Endometrium (tissue), 2 donors: ENCODE data around the gene LPAR5.

Experiments
- FAIRE-seq: peaks from 2 replicates; lab custom pipeline; 2012; peaks lifted over from hg19 to GRCh38; lab: Jason Lieb, UNC
- donor health status: control.
- donor health status: control.

The LPAR5 gene

DNA sequence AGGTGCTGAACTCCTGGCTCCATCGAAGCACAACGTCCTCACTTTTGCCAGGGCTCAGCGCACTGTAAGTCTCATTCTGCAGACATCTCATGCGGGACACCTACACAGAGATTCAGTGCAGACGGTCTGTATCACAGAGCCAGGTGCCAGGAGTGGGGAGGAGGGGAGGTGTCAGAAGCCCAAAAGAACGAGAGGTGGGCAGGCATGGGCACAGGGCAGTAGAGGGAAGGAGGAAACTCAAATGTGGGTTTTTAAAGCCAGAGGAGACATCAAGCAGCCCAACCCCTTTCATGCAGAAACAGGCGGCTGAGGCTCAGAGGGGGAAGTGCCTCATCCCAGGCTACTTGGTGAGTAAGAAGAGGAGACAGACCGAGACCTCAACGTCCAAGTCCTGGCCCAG lies 2.5 kb upstream of the LPAR5 start:
- no peak for FAIRE-seq

DNA sequence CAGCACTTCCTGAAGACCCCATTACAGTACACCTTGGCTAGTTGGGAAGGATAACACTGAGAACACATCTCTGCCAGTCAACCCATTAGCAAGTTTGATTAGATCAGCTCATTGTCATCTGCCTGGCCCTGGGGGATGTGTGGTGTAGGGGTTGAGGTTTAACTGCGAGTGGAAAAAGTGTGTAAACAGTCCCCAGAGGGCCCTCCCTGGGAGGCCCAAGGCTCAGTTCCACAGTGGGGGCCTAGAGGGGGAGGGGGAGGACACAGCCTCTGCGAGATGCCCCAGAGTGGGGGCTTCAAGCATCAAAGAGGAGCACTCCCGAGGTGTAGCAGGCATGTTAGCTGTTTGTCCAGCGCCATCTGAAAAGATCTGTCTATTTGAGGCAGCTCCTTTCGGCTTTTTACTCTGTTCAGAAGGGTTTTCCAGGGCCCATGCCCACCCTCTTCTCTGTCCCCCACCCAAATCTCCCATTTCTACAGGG lies 344 bp downstream of the LPAR5 start:
- FAIRE-seq = no peak

- FAIRE-seq = no peak
Observed at GRCh38 chr12:6632026-6632983, 3.5 kb downstream of the LPAR5 start.

DNA sequence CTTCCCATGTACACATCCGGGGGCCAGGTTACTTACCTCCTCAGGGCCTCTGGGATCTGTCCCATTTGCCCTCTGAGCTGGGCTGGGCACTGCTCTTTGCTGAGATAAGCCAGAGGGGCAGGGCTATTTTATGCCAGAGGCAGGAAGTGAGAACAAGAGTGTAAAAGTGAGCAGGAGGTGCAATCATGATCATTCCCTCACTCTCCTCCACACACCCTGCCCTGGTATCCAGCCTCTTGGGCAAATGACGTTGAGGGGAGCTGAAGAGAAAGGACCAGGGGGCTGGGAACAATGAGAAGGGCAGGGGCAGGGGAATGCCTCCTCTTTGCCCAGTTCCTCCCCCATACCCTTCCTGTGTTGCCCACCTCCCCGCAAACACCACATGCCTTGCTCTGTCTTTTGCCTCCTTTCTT lies 4.2 kb downstream of the LPAR5 start:
- FAIRE-seq = no peak

- FAIRE-seq = no peak
Observed at GRCh38 chr12:6630736-6631135, 5.0 kb downstream of the LPAR5 start.

GRCh38 chr12:6627616-6628015 lies 8.1 kb downstream of the LPAR5 start:
- no peak for FAIRE-seq

DNA sequence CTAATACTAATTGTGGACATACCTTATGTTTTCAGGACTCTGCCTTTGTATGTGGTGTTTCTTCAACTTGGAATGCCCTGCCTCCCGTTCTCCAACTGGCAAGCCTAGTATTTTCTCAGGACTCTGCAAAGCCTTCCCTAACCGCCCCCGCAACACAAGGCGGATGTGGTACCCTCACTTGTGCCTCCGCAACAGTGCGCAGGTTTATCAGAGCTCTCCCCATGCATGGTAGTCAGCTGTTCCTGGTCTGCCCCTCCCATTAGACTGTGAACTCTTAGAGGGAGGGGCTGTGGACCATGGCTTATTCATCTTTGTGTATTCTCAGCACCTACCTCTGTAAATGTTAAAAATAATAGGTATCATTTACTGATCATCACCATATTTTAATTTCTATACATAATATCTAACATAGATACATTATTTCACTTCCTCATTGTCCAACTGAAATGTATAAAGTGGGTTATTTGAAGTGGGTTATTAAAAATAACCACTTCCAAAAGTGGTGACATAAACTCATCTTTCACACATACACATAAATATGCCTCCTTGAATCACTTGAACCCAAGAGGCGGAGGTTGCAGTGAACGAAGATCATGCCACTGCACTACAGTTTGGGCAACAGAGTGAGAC lies 9.0 kb downstream of the LPAR5 start:
- no peak for FAIRE-seq

- no peak for FAIRE-seq
Observed at GRCh38 chr12:6620885-6621274, 14.9 kb downstream of the LPAR5 start.

DNA sequence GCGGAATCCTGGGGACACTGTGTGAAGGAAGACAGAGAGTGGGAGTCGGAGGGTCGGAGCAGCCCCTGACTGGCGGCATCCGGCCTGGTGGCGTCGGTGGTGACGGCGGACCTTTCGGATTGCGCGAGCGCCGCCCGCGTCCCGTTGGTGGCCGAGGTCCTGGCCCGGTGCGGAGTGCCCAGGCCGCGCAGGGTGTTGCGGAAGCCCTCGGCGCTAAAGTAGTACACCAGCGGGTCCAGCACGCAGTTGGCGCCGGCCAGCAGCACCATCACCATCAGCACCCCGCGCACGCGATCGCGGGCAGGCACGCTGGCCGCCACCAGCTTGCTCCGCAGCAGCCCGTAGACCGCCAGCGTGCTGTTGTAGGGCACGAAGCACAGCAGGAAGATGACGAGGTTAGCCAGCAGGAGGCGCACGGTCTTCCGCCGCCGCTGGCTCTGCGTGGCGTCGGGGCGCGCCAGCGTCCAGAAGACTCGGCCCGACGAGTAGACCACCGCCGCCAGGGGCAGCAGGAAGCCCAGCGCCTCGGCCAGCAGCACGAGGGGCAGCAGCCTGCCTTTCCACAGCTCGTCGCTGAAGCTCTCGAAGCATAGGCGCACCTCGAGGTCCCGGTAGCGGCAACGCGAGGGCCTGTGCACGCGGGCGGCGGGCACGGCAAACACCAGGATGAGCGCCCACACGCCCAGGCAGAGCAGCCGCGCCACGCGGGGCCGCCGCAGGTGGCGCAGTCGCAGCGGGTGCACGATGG lies 15.4 kb downstream of the LPAR5 start:
- no peak for FAIRE-seq

DNA sequence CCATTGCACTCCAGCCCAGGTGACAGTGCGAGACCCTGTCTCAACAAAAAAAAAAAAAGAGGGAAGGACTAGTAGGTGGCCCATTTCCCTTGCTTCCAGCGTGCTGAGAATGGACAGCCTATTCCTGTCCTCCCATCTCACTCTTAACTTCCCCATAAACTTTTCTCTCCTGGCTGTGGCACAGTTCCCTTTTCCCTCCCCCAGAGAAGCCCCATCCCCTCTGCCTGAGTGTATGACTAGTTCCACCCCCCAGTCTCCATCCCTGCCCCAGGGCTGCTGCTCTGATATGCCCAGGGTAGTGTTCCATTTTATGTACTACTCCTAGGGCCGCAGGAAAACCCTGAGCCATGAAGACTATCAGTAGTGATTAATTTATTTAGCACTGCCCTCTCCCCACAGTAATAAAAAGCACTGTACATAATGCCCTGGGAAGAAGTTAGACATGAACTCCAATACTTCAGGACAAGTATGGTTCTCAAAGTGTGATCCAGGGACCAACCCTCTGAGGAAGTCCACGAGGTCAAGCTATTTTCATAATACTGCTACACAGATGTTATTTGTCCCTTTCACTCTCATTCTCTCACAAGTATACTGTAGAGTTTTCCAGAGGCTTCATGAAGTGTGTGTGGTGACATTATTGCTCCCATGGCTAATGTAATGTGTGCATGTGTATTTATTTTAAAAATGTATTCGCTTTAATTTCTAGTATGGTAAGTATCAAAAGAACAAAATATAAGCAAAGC lies 17.1 kb downstream of the LPAR5 start:
- FAIRE-seq = no peak

GRCh38 chr12:6615802-6616201 lies 20.0 kb downstream of the LPAR5 start:
- no peak for FAIRE-seq

DNA sequence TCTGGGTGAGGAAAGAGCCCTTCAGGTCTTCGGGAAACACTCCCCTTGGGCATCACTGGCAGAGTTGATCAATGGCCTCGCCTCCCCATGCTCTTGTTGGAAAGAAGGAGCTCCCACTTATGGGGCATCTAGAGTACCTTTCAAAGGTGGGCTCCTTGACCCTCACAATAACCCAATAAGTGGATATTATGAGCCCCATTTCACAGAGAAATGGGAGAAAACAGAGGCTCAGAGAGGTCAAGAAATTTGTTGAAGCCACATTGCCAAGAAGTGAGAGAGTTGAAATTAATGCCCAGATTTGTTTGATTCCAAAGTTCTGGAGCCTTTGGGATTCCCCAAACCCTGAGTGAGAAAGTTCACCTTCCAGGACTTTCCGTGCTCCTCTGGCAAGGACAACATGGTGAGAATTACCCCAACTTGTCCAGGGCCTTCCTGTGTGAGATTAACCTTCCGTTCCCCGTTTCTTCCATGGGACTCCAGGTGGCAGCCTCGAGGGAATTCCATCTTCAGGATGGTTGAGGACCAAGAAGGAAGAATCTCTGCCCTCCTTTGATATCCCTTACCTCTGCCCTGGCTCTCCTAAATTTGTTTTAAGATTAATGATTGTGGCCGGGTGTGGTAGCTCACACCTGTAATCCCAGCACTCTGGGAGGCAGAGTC lies 21.1 kb downstream of the LPAR5 start:
- FAIRE-seq = no peak

DNA sequence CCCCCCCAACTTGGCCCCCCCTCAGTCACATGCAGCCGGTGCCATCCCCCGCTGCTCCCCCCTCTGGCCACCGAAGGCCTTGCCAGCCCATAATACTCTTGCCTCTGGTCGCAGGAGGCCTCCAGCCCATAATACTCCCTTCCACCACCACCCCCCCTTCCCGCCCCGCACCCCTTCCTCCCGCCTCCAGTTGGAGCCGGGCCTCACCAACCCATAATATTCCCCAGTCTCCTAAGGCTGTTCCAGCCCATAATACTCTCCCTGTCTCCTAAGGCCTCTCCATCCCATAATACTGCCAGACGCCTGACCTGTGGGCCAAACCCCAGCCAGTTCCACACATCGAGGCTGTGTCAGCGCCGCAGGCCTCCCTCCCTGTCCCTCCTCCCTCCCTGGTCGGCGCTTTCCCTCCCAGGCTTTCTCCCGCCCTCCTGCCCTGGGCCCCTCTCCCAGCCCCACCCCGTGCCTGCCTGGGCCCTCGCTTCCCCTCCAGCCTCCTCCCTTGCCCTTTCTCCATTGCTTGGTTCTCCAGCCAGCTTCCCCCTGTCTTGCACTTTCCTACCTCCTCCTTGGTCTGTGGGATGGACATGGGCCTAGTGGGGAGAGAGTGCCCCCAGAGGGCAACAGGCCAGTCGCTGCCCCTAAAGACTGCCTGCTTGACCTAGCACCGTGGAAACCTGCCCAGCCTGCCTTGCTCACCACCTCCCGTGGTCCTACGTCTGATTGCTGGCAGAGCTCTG lies 21.8 kb downstream of the LPAR5 start:
- no peak for FAIRE-seq

DNA sequence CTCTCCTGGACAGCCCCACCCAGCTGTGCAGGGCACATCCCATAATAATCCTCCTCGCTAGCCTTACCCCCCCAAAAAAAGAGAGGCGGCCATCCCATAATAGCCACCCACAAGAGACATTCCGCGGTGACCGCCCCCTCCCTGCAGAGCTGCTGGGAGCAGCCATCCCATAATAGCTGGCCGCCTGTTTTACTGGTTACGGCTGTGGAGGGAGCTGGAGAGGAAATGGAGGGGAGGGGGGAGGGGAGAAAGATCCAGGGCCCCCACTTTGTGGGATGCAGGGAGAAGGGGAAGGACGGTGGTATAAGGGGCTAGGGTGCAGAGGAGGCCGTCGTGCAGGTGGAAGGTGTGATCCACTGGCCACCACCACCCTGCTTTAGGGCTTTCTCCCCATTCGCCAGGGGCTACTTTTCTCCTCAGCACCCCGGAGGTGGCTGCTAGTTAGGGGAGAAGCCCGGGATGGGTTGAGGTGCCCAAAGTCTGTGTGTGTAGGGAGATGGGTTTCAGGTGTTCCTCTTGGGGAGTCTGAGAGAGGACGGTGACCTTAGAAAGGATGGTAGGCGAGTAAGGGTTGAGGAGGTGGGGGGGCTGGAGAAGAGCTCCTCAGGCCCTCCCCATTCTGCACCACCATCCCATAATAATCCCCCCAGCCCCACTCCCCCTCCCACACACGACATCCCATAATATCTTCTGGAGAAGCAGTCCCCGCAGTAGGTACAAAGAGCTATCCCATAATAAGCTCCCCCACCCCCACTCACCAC lies 22.6 kb downstream of the LPAR5 start:
- no peak for FAIRE-seq

DNA sequence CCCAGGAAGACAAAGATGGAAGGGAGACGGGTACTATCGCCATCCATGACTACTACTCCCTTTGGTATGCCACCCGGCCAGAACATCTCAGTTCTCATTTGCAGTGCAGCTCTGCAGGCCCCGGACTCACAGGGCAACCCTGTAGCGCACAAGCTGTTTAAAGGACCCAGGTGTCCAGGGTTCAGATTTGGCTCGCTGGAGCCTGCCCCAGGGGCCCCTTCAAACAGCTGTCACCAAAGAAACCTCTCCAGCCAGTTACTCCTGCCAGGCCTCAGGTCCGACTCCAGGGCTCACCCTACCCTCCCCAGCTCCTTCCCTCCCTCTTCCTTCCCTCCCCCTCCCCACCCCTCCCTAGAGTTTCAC lies 23.1 kb downstream of the LPAR5 start:
- FAIRE-seq = no peak

DNA sequence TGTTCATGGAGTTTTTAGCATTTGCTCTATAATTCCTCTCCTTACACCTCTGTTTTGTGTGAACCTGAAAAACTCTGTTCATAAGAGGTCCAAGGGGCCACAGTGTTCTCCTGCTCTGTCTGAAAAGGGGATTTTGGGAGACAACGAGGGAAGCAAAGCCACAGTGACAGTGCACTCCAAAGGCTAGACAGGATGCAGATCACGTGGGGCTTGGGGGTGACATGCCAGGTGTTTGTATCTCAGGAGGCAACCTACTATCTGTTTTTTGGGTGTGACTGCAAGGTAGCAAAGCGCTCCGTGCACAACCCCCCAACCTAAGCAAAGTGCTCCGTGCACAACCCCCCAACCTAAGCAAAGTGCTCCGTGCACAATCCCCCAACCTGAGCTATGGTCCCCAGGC lies 23.5 kb downstream of the LPAR5 start:
- no peak for FAIRE-seq

DNA sequence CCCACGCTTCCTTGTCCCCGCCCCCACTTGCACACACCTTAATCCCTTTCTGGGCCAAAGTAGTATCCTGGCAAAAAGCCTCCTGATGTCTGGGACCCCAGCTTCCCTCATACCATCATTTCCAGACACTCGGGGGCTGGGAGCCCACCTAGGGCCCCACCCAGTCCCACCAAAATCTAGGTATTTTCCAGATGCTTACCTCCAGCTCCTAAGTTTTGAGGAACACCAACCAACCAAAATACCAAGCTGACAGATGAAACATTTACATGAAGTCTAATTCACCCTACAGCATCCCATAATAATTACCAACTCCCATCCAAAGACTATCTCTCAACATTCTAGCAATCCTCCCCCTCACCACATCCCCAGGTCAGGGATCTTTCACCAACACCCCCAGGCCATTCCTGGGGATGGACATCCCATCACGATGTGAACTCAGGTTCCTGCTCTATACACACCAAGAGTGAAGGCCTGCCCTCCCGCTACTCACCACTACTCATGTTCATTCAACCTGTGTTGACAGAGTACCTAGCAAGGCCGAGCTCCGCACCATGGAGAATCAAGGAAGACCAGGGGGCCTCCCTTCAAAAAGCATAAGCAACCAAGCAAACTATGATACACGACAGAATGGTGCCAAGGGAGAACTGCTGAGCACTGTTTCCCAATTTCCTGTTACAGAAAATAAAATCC lies 27.0 kb downstream of the LPAR5 start:
- FAIRE-seq = no peak

- FAIRE-seq = no peak
Observed at GRCh38 chr12:6607751-6608591, 27.8 kb downstream of the LPAR5 start.
